K562 (cell line): Measurements from ENCODE around the gene XYLB.

ENCODE experiments used
- TF ChIP-seq, protein P1 (sequence below): fragments of 450-650 bp; IDR thresholded peaks from 2 replicates; pipeline ENCODE4 v1.6.1; 2018; ENCODE audit not compliant: partially characterized antibody
- TF ChIP-seq, protein P2 (sequence below): sonication (generic); formaldehyde crosslinking; IDR thresholded peaks from 2 replicates; pipeline ENCODE4 v1.5.0; 2020; ENCODE audit warnings: missing genetic modification reagents

DNA sequence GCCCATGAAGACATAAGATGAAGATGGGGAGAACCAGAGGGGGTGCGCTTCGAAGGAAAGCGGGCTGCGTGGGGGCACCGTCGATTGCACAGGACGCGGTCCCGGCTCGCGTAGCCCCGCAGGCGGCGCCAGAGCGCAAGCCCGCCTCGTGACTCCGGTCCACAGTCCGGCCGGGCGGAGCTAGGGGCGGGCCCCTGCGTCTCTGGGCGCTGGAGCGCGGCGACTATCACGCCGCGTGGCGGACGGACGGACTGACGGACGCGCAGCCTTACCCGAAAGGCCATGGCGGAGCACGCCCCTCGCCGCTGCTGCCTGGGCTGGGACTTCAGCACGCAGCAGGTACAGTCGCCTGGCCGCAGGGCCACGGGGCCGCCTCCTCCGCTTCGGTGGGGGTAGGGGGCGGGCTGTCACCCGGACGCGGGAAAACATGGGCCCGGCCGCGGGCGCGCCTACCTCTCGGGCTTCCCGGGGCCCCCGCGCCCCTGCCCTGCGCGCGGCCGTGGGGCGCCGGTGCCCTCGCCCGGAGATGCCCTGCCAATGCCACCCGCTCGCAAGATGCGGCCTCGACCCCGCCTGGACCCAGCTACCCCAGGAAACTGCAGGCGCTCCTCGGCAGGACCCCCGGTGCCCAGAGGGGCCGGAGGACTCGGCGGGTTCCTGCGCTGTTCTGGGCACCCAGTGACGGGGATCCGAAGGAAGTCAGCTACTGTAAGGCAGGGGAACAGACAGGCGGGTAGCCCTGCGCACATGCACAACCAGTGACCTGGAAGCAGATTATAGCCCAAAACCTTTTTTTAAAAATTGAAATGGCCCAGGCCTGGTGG lies at the start of gene XYLB:
- TF ChIP-seq, protein P1, sequence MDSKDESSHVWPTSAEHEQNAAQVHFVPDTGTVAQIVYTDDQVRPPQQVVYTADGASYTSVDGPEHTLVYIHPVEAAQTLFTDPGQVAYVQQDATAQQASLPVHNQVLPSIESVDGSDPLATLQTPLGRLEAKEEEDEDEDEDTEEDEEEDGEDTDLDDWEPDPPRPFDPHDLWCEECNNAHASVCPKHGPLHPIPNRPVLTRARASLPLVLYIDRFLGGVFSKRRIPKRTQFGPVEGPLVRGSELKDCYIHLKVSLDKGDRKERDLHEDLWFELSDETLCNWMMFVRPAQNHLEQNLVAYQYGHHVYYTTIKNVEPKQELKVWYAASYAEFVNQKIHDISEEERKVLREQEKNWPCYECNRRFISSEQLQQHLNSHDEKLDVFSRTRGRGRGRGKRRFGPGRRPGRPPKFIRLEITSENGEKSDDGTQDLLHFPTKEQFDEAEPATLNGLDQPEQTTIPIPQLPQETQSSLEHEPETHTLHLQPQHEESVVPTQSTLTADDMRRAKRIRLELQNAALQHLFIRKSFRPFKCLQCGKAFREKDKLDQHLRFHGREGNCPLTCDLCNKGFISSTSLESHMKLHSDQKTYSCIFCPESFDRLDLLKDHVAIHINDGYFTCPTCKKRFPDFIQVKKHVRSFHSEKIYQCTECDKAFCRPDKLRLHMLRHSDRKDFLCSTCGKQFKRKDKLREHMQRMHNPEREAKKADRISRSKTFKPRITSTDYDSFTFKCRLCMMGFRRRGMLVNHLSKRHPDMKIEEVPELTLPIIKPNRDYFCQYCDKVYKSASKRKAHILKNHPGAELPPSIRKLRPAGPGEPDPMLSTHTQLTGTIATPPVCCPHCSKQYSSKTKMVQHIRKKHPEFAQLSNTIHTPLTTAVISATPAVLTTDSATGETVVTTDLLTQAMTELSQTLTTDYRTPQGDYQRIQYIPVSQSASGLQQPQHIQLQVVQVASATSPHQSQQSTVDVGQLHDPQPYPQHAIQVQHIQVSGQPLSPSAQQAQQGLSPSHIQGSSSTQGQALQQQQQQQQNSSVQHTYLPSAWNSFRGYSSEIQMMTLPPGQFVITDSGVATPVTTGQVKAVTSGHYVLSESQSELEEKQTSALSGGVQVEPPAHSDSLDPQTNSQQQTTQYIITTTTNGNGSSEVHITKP, result peak; percentile 80
- TF ChIP-seq, protein P2, sequence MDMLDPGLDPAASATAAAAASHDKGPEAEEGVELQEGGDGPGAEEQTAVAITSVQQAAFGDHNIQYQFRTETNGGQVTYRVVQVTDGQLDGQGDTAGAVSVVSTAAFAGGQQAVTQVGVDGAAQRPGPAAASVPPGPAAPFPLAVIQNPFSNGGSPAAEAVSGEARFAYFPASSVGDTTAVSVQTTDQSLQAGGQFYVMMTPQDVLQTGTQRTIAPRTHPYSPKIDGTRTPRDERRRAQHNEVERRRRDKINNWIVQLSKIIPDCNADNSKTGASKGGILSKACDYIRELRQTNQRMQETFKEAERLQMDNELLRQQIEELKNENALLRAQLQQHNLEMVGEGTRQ (CRISPR knock-in tag), result peak; percentile 88
